Right cardiac atrium (tissue), 5 donors: ENCODE data around the gene PRRT1. TPM values are rescaled to one million over a fixed set of nuclear protein-coding genes. Genes with fewer than 3 reads are reported as not detected.

Experiments
- ATAC-seq, 2 donors: fragments of 200-7000 bp; cut with Tn5 transposase; one replicate each; pipeline versions ENCODE4 v1.8.0 to v1.9.1; 2020; ENCODE audit warnings: moderate library complexity in 2 of 2, mild to moderate bottlenecking in 1 of 2
- DNase-seq, 3 donors: peaks; one replicate each; pipeline ENCODE4 v3.0.0-alpha.2; 2020
- H3K27ac ChIP-seq: one replicate; pipeline ENCODE4 v1.5.1; 2013; ENCODE audit warnings: mild to moderate bottlenecking, low read length, control low read depth, moderate library complexity
- H3K27me3 ChIP-seq: one replicate; pipeline ENCODE4 v1.6.1; 2013; ENCODE audit not compliant: control insufficient read depth, insufficient read depth
- H3K4me1 ChIP-seq: one replicate; pipeline ENCODE4 v1.6.1; 2013; ENCODE audit warnings: low read length; ENCODE audit not compliant: control insufficient read depth, insufficient read depth
- H3K4me3 ChIP-seq: one replicate; pipeline ENCODE4 v1.5.1; 2013; ENCODE audit warnings: low read length, control low read depth
- H3K9me3 ChIP-seq: one replicate; pipeline ENCODE4 v1.6.1; 2013; ENCODE audit warnings: low read length; ENCODE audit not compliant: control insufficient read depth
- WGBS: extraction: QIAGEN DNeasy Blood & Tissue Kit; methylation state at CpG from one replicate; pipeline ENCODE4 v1.1.7; 2013; 5-methylcytosine and 5-hydroxymethylcytosine counted together
- intact Hi-C, 4 donors: fragments of 100-400 bp; cut with DNase I; formaldehyde crosslinking; loops; one replicate each; pipeline versions ENCODE4 v1.11.0 to v1.14.0; 2022 to 2023
- polyA plus RNA-seq: library from polyadenylated mRNA; stranded (reverse); fragments of 200-250 nt; gene quantifications from one replicate; pipeline ENCODE4 v1.2.3, GENCODE V29; 2013
- total RNA-seq, 4 donors: library from RNA; stranded (reverse); fragmentation: NEBNext Ultra II Directional; extraction: Animal tissue kit (Norgen Biotek cat#: 25700); gene quantifications; one replicate each; pipeline ENCODE4 v1.2.1, GENCODE V29; 2021
- donor health status: healthy with polysubstance abuse.
- donor health status: DM: no; HTN: yes; CAD: no.
- donor health status: DM: no; HTN: no; CAD: no.
- donor health status: DM: no; HTN: yes; CAD: no; lungs with severe emphysema.
- donor health status: DM: yes; HTN: yes; CAD: no.

The PRRT1 gene
- total and polyA plus RNA-seq, 5 donors, result 1.5 to 3.3 (median 1.9) TPM

DNA sequence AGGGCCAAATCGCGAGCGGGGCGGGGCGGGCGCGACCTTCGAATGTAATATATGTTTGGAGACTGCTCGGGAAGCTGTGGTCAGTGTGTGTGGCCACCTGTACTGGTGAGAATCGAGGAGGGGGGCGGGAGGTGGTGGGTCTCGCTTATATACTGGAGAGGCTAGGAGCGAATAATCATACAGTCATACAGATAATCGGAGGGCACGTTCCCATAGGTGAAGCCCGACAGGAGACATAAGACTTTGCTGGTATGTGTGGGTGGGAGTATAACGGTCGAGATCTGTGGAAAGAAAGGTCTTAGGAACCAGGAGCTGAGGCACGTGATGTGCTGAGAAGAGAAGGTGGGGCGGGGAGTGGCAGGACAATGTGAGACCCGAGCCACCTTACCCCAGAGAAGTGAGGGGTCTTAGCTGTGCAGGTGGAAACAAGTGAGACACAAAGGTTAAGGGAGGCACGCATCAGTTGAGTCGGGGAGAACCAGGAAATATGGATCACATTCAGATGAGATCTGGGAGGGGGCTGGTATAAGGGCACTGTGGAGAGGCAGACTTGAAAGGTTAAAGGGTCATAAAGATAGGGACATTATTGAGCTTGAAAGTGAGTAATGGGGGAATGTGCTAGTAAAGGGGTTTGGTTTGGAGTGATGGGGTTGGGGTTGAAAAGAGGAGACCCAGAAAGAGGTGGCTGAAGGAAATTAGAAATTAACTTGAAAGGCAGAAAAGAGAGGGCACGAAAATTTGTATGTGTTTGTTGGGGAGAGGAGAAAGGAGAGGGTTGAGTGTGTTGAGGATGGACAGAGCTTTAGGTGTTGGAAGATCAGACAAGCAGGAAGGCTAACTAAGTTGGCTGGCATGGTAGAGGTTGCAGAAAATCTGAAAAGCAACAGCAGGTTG lies 27.1 kb upstream of the PRRT1 start:
- 2% methylated on average over 24 of the region's 24 CpGs for WGBS
- intact Hi-C loops, result loop anchor here in 1 of 4 donors (10.0 kb wide), 1 partner anchor 54 kb away; the partner anchor contains the start of gene ATF6B
- peak overlapping the region; percentile 76 for H3K27ac ChIP-seq
- no peaks in the 10 kb centered on the region for H3K9me3 ChIP-seq
- H3K4me3 ChIP-seq, result peak overlapping the region; percentile 64
- peaks cover 4% of the 10 kb centered on the region for H3K4me1 ChIP-seq
- no peaks in the 10 kb centered on the region for H3K27me3 ChIP-seq
- ATAC-seq, result no peak
- DNase-seq, result peak in 1 of 3 donors; percentile 31

DNA sequence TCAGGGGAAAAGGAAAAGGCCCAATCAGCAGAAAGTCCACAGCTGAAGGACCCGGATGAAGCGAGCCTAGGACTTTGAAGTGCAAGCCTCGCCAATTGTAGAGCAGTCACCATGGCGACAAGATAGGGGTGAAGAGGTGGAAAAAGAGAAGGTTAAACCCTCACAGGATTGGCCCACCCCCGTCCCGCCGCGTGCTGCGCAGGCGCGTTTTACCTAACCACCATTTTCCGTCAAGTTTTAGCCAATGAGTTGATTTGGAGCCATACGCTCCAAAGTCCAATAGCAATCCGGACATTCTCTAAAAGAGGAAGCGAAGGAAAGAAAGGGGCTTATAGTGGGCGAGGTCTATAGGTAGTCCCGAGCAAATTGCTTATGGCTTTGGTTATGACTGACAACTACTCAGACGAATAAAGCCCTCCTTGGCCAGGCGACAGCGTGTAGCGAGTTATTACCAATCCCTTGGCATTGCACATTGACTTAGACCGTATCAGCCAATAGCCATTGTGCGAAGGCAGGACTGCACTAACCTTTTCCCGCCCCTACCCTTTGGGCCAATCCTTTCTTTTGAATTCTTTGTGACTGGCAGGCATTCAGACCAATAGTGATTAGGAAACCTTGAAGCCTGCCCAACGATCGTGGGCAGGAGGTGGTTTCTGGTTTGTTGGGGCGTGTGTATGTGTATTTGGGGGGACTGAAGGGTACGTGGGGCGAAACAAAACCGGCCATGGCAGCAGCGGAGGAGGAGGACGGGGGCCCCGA lies 26.2 kb upstream of the PRRT1 start, which contains the start of gene RNF5:
Gene RNF5 (plus strand): TSS at position 618 of the 759 bp plus-strand sequence. CDS start 107 bp downstream, at position 725.
- peaks cover 4% of the 10 kb centered on the region for H3K4me1 ChIP-seq
- H3K27me3 ChIP-seq, result no peaks in the 10 kb centered on the region
- DNase-seq (peak; percentile 95 to 98 (median 96)), ATAC-seq (peak; percentile 86 to 91)
- WGBS, result under 1% methylated on average over 33 of the region's 33 CpGs
- peak within 1 kb of the TSS; percentile 98 for H3K27ac ChIP-seq
- intact Hi-C loops, result loop anchor here in 1 of 4 donors (10.0 kb wide), 1 partner anchor 53 kb away; the partner anchor contains the start of gene ATF6B
- H3K4me3 ChIP-seq, result peak within 1 kb of the TSS; percentile 64
- no peaks in the 10 kb centered on the region for H3K9me3 ChIP-seq

DNA sequence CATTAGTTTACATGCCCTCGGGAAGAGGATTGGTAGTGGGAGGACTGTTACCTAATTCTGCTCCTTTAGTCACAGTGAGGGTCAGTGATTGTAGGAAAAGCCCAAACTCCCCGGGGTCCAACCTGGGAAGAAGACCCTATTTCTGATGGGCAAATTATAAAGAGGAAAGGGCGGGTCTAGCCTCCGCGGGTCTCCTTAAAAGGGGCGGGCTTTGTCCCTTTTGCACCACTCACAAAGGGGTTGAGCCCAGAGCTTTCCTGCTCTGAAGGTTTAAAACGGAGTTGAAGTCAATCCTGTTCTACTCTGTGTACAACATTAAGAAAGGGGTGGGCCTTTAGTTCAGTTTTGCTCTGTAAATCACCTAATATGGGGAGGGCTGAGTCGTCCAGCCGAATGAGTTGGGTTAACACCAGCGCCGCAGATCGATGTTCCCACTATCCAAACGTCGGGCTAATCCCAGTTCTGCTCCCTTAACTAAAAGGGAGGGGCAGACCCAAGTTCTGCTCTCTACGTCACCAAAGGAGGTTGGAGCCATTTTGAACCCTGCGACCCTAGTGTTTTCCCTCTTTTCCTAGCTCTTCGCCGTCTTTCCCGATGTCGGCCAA lies 25.5 kb upstream of the PRRT1 start:
- intact Hi-C loops, result loop anchor here in 1 of 4 donors (10.0 kb wide), 1 partner anchor 52 kb away; the partner anchor contains the start of gene ATF6B
- Histone ChIP-seq H3K4me3 (peak overlapping the region; percentile 33), H3K27ac (peak overlapping the region; percentile 98), H3K4me1 (peaks cover 4% of the 10 kb centered on the region), H3K9me3 (no peaks in the 10 kb centered on the region), H3K27me3 (no peaks in the 10 kb centered on the region)
- peak; percentile 17 to 25 for ATAC-seq
- peak in 1 of 3 donors; percentile 71 for DNase-seq
- under 1% methylated on average over 20 of the region's 20 CpGs for WGBS

DNA sequence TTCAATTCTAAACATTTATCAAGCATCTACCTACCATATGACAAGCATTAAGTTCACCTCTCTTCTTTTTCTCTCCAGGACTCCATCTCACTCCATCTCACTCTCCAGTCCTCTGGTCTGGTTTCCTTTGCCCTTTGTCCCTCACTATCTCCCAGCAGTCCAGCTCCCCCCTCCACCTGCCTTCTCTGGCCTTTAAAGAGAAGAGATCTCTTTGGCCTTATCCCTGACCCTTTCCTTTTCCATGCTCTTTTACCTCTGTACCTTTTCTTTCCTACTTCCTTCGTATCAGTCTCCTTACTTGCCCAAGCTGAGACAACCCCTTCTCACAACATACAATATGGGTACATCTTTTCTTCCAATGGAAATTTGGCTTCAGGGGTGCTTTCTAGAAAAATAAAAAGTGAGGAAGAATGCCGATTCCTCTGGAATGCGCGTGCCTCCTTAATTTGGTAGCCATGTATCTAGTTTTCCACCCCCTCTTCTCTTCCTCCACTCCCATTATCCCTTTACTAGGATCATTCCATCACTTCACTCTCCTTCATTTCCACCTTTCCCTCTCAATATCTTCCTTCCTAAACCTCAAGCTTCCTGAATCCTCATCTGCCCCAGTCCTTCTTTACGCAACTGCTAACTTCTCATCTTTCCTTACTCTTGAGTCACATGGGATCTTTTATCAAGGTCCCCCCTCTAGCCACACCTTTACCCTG lies 24.9 kb upstream of the PRRT1 start:
- no peak for DNase-seq
- H3K9me3 ChIP-seq, result no peaks in the 10 kb centered on the region
- WGBS, result 20% methylated on average over 5 of the region's 5 CpGs
- ATAC-seq, result no peak
- H3K4me1 ChIP-seq, result peaks cover 4% of the 10 kb centered on the region
- H3K4me3 ChIP-seq, result peak overlapping the region; percentile 33
- H3K27me3 ChIP-seq, result no peaks in the 10 kb centered on the region
- intact Hi-C loops, result loop anchor here in 1 of 4 donors (10.0 kb wide), 1 partner anchor 52 kb away; the partner anchor contains the start of gene ATF6B
- H3K27ac ChIP-seq, result peak overlapping the region; percentile 98

GRCh38 chr6:32175711-32176475 lies 24.2 kb upstream of the PRRT1 start, which contains the start of gene AGPAT1:
TSS of gene AGPAT1 (minus strand) at chr6:32176084. CDS start at chr6:32171496, 4,588 bp downstream.
- H3K27ac ChIP-seq, result peak within 1 kb of the TSS; percentile 98
- no peaks in the 10 kb centered on the region for H3K9me3 ChIP-seq
- H3K4me3 ChIP-seq, result peak within 1 kb of the TSS; percentile 88
- intact Hi-C loops, result loop anchor here in 1 of 4 donors (10.0 kb wide), 1 partner anchor 51 kb away; the partner anchor contains the start of gene ATF6B
- under 1% methylated on average over 27 of the region's 27 CpGs for WGBS
- H3K4me1 ChIP-seq, result peaks cover 4% of the 10 kb centered on the region
- ATAC-seq, result peak; percentile 79
- H3K27me3 ChIP-seq, result no peaks in the 10 kb centered on the region
- DNase-seq, result peak; percentile 98 to 99 (median 99)

GRCh38 chr6:32175322-32175710 lies 23.6 kb upstream of the PRRT1 start:
- Histone ChIP-seq H3K9me3 (no peaks in the 10 kb centered on the region), H3K4me3 (peak overlapping the region; percentile 88), H3K4me1 (peaks cover 4% of the 10 kb centered on the region), H3K27ac (peak overlapping the region; percentile 76), H3K27me3 (no peaks in the 10 kb centered on the region)
- intact Hi-C loops, result loop anchor here in 1 of 4 donors (10.0 kb wide), 1 partner anchor 51 kb away; the partner anchor contains the start of gene ATF6B
- DNase-seq, result no peak
- ATAC-seq, result no peak
- 18% methylated on average over 2 of the region's 2 CpGs for WGBS

- Histone ChIP-seq H3K4me3 (no peak overlapping the region), H3K27me3 (no peaks in the 10 kb centered on the region), H3K4me1 (peaks cover 3% of the 10 kb centered on the region), H3K27ac (no peak overlapping the region), H3K9me3 (no peaks in the 10 kb centered on the region)
- ATAC-seq (no peak), DNase-seq (no peak)
- intact Hi-C loops, result loop anchor here in 1 of 4 donors (10.0 kb wide), 1 partner anchor 50 kb away; the partner anchor contains the start of gene ATF6B
- WGBS, result 78% methylated on average over 1 of the region's 1 CpG
Observed at GRCh38 chr6:32174416-32174815, 22.7 kb upstream of the PRRT1 start.

DNA sequence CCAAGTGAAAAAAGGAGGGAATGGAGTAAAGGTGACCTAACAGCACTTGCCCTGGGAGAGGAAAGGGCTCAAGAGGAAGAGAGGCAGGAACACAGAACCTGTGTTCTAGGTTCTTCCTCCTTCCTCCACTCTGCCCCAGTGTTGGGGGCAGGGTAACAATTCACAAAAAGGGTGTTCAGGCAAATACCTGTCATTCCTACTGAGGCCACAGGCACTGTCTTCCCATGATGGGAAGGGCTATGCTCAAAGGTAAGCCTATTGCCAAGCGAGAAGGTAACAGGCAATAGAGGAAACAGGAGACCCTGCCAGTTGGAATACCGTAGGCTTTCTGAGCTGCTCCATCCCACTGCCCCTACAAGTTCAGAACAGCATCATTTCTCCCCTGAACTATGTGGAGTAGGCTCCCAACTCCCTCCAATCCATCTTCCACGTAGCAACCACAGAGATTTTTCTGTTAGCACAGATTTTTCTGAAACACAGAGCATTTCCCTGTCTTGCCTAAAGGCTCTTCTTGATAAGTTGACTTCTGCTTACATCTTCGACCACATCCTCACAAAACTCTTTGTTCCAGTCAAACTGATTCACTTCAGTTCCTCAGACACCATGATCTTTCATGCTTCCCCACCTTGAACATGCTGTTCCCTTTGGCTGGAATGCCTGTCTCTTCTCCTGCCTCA lies 21.4 kb upstream of the PRRT1 start:
- H3K4me3 ChIP-seq, result no peak overlapping the region
- H3K27me3 ChIP-seq, result no peaks in the 10 kb centered on the region
- no peak for ATAC-seq
- no peak overlapping the region for H3K27ac ChIP-seq
- H3K4me1 ChIP-seq, result no peaks in the 10 kb centered on the region
- no peaks in the 10 kb centered on the region for H3K9me3 ChIP-seq
- WGBS, result 78% methylated on average over 4 of the region's 4 CpGs
- no peak for DNase-seq
- intact Hi-C loops, result loop anchor here in 1 of 4 donors (10.0 kb wide), 1 partner anchor 48 kb away; the partner anchor contains the start of gene ATF6B

DNA sequence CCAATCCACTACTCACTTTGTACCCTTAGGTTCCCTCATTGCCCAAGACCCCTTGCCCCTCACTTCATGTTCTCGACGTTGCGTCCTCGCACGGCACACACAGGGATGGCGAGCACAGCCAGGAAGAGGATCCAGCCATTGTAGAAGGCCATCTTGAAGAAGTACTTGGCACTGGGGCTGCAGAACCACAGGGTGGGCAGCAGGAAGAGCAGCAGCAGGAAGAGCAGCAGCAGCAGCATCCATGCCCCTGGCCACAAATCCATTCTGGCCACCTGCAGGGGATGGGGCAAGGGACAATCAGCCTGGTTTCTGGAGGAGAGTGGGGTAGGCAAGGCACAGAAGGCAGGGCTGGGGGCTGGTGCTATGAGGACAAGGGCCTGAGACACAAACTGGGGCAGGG lies 19.5 kb upstream of the PRRT1 start:
- intact Hi-C loops, result loop anchor here in 1 of 4 donors (10.0 kb wide), 1 partner anchor 46 kb away; the partner anchor contains the start of gene ATF6B
- H3K27ac ChIP-seq, result no peak overlapping the region
- ATAC-seq (no peak), DNase-seq (peak in 1 of 3 donors; percentile 32)
- H3K4me3 ChIP-seq, result no peak overlapping the region
- H3K9me3 ChIP-seq, result no peaks in the 10 kb centered on the region
- H3K4me1 ChIP-seq, result no peaks in the 10 kb centered on the region
- 92% methylated on average over 6 of the region's 6 CpGs for whole genome bisulfite sequencing
- no peaks in the 10 kb centered on the region for H3K27me3 ChIP-seq
